A549 (cell line): ENCODE data around the gene BCR.

Source experiments
- CBX8 ChIP-seq: fragments of 200-600 bp; sonication (generic); IDR thresholded peaks from 2 replicates; pipeline ENCODE4 v1.6.1; 2016
- CEBPB ChIP-seq, 2 experiments: fragments of >200 bp in 1 of 2; sonication (Bioruptor Twin) in 1 of 2; formaldehyde crosslinking in 1 of 2; IDR thresholded peaks; 2 replicates each; pipeline ENCODE4 v1.6.1; 2012 to 2016
- EP300 ChIP-seq, 2 experiments: fragments of >200 bp; sonication (Bioruptor Twin); formaldehyde crosslinking; IDR thresholded peaks; 2 replicates in 1 of 2; 3 replicates in 1 of 2; pipeline ENCODE4 v1.6.1; 2016 to 2017
- MYC ChIP-seq: IDR thresholded peaks from 2 replicates; pipeline ENCODE4 v1.6.1; 2012; ENCODE audit warnings: mild to moderate bottlenecking, inconsistent platforms, low read length, improper control_type of control experiment, borderline replicate concordance
- RAD21 ChIP-seq, 2 experiments: fragments of >200 bp in 1 of 2; sonication (Bioruptor Twin) in 1 of 2; formaldehyde crosslinking in 1 of 2; IDR thresholded peaks in 1 of 2; conservative IDR thresholded peaks in 1 of 2; 2 replicates in 1 of 2; 3 replicates in 1 of 2; pipeline ENCODE4 v1.6.1; 2012 to 2018; ENCODE audit warnings: inconsistent platforms in 1 of 2
- RFX5 ChIP-seq: fragments of 450-650 bp; IDR thresholded peaks from 2 replicates; pipeline ENCODE4 v1.7.1; 2014; ENCODE audit warnings: antibody characterized with exemption, mild to moderate bottlenecking, moderate library complexity
- SMC3 ChIP-seq: fragments of >200 bp; sonication (Bioruptor Twin); formaldehyde crosslinking; IDR thresholded peaks from 3 replicates; pipeline ENCODE4 v1.6.1; 2018; ENCODE audit warnings: inconsistent platforms
- TF ChIP-seq, protein P1 (sequence below): fragments of >200 bp; sonication (Bioruptor Twin); formaldehyde crosslinking; IDR thresholded peaks from 3 replicates; pipeline ENCODE4 v1.5.1; 2016
- TF ChIP-seq, protein P2 (sequence below): fragments of 450-650 bp; IDR thresholded peaks from 2 replicates; pipeline ENCODE4 v1.6.1; 2014; ENCODE audit warnings: antibody characterized with exemption
- TF ChIP-seq, protein P3 (sequence below): IDR thresholded peaks from 2 replicates; pipeline ENCODE4 v1.6.1; 2012

DNA sequence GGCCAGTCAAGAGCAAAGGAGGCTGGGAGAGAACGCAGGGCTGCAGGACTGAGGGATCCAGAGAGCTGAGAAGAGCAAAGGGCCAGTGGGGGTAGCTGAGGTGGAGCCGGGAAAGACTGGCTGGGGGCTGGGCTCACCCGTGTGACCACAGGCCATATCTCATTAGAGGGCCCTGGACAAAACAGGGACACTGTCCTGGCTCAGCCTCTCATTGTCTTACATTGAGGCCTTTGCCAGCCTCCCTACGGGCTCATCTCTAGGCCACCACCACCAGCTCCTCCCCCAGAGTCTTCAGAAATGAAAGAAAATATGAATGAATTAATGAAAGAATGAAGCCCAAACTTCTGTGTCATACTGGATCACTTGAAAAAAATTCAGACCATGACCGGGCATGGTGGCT lies 25.8 kb upstream of the BCR start:
- TF ChIP-seq CBX8, result no peak
- no peak for TF ChIP-seq CEBPB (IDR thresholded peaks at IDR 0.05)
- TF ChIP-seq, protein P1, sequence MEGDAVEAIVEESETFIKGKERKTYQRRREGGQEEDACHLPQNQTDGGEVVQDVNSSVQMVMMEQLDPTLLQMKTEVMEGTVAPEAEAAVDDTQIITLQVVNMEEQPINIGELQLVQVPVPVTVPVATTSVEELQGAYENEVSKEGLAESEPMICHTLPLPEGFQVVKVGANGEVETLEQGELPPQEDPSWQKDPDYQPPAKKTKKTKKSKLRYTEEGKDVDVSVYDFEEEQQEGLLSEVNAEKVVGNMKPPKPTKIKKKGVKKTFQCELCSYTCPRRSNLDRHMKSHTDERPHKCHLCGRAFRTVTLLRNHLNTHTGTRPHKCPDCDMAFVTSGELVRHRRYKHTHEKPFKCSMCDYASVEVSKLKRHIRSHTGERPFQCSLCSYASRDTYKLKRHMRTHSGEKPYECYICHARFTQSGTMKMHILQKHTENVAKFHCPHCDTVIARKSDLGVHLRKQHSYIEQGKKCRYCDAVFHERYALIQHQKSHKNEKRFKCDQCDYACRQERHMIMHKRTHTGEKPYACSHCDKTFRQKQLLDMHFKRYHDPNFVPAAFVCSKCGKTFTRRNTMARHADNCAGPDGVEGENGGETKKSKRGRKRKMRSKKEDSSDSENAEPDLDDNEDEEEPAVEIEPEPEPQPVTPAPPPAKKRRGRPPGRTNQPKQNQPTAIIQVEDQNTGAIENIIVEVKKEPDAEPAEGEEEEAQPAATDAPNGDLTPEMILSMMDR, result no peak
- TF ChIP-seq RAD21 (conservative IDR thresholded peaks at IDR 0.05 in 1 of 2, IDR thresholded peaks at IDR 0.05 in 1 of 2), result no peak
- TF ChIP-seq, protein P2, sequence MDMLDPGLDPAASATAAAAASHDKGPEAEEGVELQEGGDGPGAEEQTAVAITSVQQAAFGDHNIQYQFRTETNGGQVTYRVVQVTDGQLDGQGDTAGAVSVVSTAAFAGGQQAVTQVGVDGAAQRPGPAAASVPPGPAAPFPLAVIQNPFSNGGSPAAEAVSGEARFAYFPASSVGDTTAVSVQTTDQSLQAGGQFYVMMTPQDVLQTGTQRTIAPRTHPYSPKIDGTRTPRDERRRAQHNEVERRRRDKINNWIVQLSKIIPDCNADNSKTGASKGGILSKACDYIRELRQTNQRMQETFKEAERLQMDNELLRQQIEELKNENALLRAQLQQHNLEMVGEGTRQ, result no peak
- TF ChIP-seq, protein P3, sequence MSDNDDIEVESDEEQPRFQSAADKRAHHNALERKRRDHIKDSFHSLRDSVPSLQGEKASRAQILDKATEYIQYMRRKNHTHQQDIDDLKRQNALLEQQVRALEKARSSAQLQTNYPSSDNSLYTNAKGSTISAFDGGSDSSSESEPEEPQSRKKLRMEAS, result no peak
- TF ChIP-seq SMC3, result no peak
- TF ChIP-seq RFX5, result no peak
- no peak for TF ChIP-seq EP300 (IDR thresholded peaks at IDR 0.05)
- no peak for TF ChIP-seq MYC
